Kidney (tissue), 14 donors: Measurements from ENCODE around the gene BCAS3. TPM values are rescaled to one million over a fixed set of nuclear protein-coding genes. Genes with fewer than 3 reads are reported as not detected.

Source experiments
- DNase-seq, 5 donors: peaks; one replicate each; pipeline ENCODE4 v3.0.0-alpha.2; 2013 to 2020
- FAIRE-seq: peaks from 2 replicates; lab custom pipeline; 2012; peaks lifted over from hg19 to GRCh38; lab: Jason Lieb, UNC
- H3K27ac ChIP-seq, 2 donors: one replicate each; pipeline ENCODE4 v1.7.0; 2013; ENCODE audit warnings: low read depth in 2 of 2, low read length in 2 of 2, inconsistent platforms in 1 of 2
- H3K27me3 ChIP-seq: one replicate; pipeline ENCODE4 v1.7.1; 2013; ENCODE audit warnings: low read length, inconsistent platforms; ENCODE audit not compliant: control insufficient read depth, insufficient read depth
- H3K36me3 ChIP-seq, 3 donors: one replicate each; pipeline versions ENCODE4 v1.7.0 to v1.7.1; 2013; ENCODE audit warnings: low read length in 3 of 3, control low read depth in 1 of 3, inconsistent platforms in 1 of 3; ENCODE audit not compliant: insufficient read depth in 3 of 3, control insufficient read depth in 2 of 3
- H3K4me1 ChIP-seq, 3 donors: one replicate each; pipeline versions ENCODE4 v1.7.0 to v1.7.1; 2013; ENCODE audit warnings: low read length in 3 of 3, inconsistent platforms in 1 of 3, low read depth in 1 of 3; ENCODE audit not compliant: control insufficient read depth in 2 of 3, insufficient read depth in 2 of 3
- H3K4me3 ChIP-seq, 3 donors: one replicate each; pipeline versions ENCODE4 v1.7.0 to v1.8.1; 2013; ENCODE audit warnings: low read length in 3 of 3, control low read depth in 1 of 3, inconsistent platforms in 1 of 3
- H3K9ac ChIP-seq, 3 donors: one replicate each; pipeline versions ENCODE4 v1.7.0 to v1.7.1; 2013; ENCODE audit warnings: low read length in 3 of 3, control low read depth in 1 of 3, inconsistent platforms in 1 of 3
- H3K9me3 ChIP-seq, 3 donors: one replicate each; pipeline versions ENCODE4 v1.7.0 to v1.7.1; 2013; ENCODE audit warnings: low read length in 3 of 3, control low read depth in 1 of 3, inconsistent platforms in 1 of 3; ENCODE audit not compliant: control insufficient read depth in 2 of 3, insufficient read depth in 1 of 3
- intact Hi-C: fragments of 100-400 bp; cut with DNase I; formaldehyde crosslinking; loops from one replicate; pipeline ENCODE4 v1.11.1; 2022
- polyA plus RNA-seq: library from polyadenylated mRNA; stranded (reverse); fragments of 350-450 nt; fragmentation: Illumina TruSeq; extraction: RNeasy Lipid Tissue Mini Kit (QIAGEN cat#74804); gene quantifications from one replicate; pipeline ENCODE4 v1.2.3, GENCODE V29; 2014; ENCODE audit warnings: low read depth, low replicate concordance; ENCODE audit not compliant: insufficient read depth
- total RNA-seq: library from RNA; stranded (reverse); fragmentation: NEBNext Ultra II Directional; extraction: Animal tissue kit (Norgen Biotek cat#: 25700); gene quantifications from one replicate; pipeline ENCODE4 v1.2.1, GENCODE V29; 2021
- TF ChIP-seq, protein P1 (sequence below): IDR thresholded peaks from 3 replicates; pipeline ENCODE4 v1.5.1; 2012; ENCODE audit warnings: mild to moderate bottlenecking, moderate library complexity, borderline replicate concordance; ENCODE audit not compliant: insufficient read depth; ENCODE audit errors: extremely low read depth
- donor health status: control.
- donor health status: control.
- donor health status: control.
- donor health status: control.
- donor health status: control.
- donor health status: DM: yes; HTN: yes; CAD: no.
- donor health status: Normal renal cell carcinoma (clear cell type).

BCAS3 gene
- total and polyA plus RNA-seq, 2 donors from 2014 or later, result 18.3 to 44.1 TPM

DNA sequence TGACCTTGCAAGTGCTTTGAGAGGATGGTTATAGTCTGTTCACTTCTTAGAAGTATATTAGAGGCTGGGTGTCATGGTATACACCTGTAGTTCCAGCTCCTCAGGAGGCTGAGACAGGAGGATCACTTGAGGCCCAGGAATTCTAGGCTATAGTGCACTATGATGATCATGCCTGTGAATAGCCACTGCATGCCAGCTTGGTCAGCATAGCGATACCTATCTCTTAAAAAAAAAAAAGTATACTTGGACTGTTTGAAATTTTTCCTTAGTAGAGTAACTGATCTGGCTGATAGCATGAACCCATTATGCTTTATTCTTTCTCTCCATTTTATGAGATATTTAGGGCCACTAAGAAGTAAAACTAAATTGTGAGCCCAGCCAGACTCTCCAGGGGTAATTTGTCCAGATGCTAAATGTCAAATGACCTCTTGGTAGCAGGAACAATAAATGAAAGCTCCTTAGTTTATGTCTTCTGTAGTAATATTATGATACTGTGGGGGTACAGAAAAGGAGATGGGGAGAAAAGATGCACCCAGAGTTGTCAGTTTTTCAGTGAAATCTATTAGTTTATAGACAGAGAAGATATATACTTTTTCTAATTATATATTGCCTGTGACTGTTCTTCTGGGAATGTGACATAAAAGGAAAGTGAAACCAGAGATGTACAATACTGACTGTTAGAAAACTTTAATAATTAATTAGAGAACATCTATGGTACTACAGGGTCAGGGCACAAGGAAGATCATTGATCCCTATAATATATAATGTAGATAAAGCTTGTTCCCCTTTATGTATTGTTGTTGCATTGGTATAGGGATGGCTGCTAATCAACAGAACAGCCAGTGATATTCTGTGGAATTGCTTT lies 386.7 kb downstream of the BCAS3 start:
- Histone ChIP-seq H3K4me1 (peaks cover 0 to 5% (median 3%) of the 10 kb centered on the region in 3 donors), H3K4me3 (peak overlapping the region in 1 of 3 donors; percentile 43), H3K27me3 (no peaks in the 10 kb centered on the region), H3K9me3 (no peaks in the 10 kb centered on the region), H3K27ac (peak overlapping the region in 1 of 2 donors; percentile 88), H3K9ac (no peak overlapping the region), H3K36me3 (no peaks in the 10 kb centered on the region)
- intact Hi-C loops, result no loop called here
- DNase-seq, result peak in 1 of 5 donors; percentile 36
- FAIRE-seq, result no peak
- TF ChIP-seq, protein P1, sequence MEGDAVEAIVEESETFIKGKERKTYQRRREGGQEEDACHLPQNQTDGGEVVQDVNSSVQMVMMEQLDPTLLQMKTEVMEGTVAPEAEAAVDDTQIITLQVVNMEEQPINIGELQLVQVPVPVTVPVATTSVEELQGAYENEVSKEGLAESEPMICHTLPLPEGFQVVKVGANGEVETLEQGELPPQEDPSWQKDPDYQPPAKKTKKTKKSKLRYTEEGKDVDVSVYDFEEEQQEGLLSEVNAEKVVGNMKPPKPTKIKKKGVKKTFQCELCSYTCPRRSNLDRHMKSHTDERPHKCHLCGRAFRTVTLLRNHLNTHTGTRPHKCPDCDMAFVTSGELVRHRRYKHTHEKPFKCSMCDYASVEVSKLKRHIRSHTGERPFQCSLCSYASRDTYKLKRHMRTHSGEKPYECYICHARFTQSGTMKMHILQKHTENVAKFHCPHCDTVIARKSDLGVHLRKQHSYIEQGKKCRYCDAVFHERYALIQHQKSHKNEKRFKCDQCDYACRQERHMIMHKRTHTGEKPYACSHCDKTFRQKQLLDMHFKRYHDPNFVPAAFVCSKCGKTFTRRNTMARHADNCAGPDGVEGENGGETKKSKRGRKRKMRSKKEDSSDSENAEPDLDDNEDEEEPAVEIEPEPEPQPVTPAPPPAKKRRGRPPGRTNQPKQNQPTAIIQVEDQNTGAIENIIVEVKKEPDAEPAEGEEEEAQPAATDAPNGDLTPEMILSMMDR, result no peak

DNA sequence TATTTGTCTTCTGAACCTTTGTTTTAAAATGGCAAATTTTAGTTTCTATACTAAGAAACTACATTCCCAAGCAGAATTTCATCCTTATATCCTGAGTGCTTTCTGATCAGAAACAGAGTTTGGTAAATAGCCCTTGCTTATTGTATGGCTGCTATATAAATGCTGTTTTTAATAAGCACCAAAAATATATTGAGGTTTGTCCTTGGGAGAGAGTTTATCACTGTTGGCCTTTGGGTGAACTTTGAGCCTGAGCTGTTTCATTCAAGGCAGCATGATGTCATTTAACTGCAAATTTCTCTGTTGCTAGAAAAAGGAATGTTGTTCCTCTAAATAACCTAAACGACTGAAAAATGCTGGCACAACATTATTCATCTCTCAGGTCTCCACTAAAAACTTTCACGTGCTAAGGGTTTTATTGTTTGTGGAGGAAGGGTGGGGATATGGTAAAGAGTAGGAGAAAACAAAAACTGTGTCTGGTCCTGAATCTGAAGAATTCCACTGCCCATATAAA lies 387.7 kb downstream of the BCAS3 start:
- H3K36me3 ChIP-seq, result no peaks in the 10 kb centered on the region
- TF ChIP-seq, protein P1, result no peak
- H3K9me3 ChIP-seq, result no peaks in the 10 kb centered on the region
- intact Hi-C loops, result no loop called here
- peaks cover 0 to 5% (median 3%) of the 10 kb centered on the region in 3 donors for H3K4me1 ChIP-seq
- DNase-seq (peak in 3 of 5 donors; percentile 25 to 86 (median 85)), FAIRE-seq (peak; percentile 27)
- no peak overlapping the region for H3K9ac ChIP-seq
- H3K27ac ChIP-seq, result peak overlapping the region in 1 of 2 donors; percentile 88
- H3K27me3 ChIP-seq, result no peaks in the 10 kb centered on the region
- no peak overlapping the region for H3K4me3 ChIP-seq

DNA sequence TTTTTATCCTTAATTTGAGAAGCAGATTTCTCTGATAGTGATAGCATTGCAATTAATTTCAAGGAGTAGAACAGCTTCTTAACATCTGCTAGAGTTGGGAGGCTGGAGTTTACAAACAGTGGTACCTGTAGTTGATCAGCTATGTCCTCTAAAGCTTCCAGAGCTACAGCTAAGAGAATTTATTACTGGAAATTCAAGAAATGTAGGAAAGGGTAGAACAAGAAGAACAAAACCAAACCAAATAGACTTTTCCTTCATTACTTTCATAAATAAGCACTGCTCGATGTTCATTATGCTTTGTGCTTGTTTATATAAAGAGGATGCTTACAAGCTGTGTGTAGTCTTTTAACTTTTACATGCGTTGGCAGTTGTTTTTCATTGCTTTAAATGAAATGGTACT lies 388.4 kb downstream of the BCAS3 start:
- peak in 2 of 5 donors; percentile 20 to 34 for DNase-seq
- intact Hi-C loops, result no loop called here
- H3K27ac ChIP-seq, result no peak overlapping the region

More for the DNA sequence above, 388.4 kb downstream of the BCAS3 start:
- no peaks in the 10 kb centered on the region for H3K9me3 ChIP-seq
- H3K9ac ChIP-seq, result no peak overlapping the region
- no peaks in the 10 kb centered on the region for H3K36me3 ChIP-seq
- no peak overlapping the region for H3K4me3 ChIP-seq
- H3K4me1 ChIP-seq, result peaks cover under 1 to 5% (median 3%) of the 10 kb centered on the region in 3 donors
- H3K27me3 ChIP-seq, result no peaks in the 10 kb centered on the region
- no peak for FAIRE-seq
- TF ChIP-seq, protein P1, result no peak
